Adrenal gland (tissue), 5 donors: ENCODE results near the gene UBE2Q2.
A peak's percentile ranks its signal among the peaks of the same experiment; 100 is the strongest.

Experiments used
- CTCF ChIP-seq, 6 experiments: fragments of 450-650 bp in 4 of 6; fragments of 200-600 bp in 2 of 6; sonication (generic) in 1 of 6; IDR thresholded peaks; 1 replicate in 5 of 6; 2 replicates in 1 of 6; pipeline versions ENCODE4 v1.5.1 to v1.8.0; 2016 to 2021; ENCODE audit warnings: antibody characterized with exemption in 6 of 6, mild to moderate bottlenecking in 2 of 6, moderate library complexity in 1 of 6
- POLR2A ChIP-seq, 2 donors: fragments of 450-650 bp; IDR thresholded peaks; one replicate each; pipeline ENCODE4 v1.6.1; 2017; ENCODE audit warnings: antibody characterized with exemption in 2 of 2, mild to moderate bottlenecking in 2 of 2, moderate library complexity in 1 of 2
- donor health status: DM: no; HTN: no; CAD: no.

- TF ChIP-seq CTCF (IDR thresholded peaks at IDR 0.05) (no peak), POLR2A (IDR thresholded peaks at IDR 0.05) (peak in 1 of 2 donors; percentile 80)
Observed at GRCh38 chr15:75903331-75904239, 60.3 kb downstream of the UBE2Q2 start, which contains the start of gene FBXO22.
